GM19099 (cell line): ENCODE results near the gene EXOC3L1.

Experiments
- POLR2A ChIP-seq: IDR thresholded peaks from 3 replicates; pipeline ENCODE4 v1.6.1; 2011; ENCODE audit warnings: low read depth; ENCODE audit not compliant: insufficient read length; ENCODE audit errors: extremely low read depth

The EXOC3L1 gene

DNA sequence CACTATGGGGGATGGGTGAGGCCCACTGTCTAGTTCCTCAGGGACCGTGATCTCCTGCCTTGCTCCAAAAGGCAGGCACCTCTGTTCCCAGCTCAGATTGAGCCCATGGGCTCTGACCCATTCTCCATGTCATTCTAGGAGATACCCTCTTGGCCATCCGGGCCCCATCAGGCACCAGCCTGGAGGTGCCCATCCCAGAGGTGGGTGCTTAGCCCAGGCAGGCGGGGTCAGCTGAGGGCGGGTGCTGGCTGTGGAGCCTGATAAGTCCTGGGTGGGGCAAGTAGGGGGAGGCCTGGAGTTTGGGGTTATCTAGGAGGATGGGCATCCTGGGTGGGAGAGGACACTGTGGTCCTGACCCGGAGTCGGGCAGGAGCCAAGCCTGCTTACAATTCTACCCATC is 4.3 kb upstream of the EXOC3L1 start:
- no peak for TF ChIP-seq POLR2A

DNA sequence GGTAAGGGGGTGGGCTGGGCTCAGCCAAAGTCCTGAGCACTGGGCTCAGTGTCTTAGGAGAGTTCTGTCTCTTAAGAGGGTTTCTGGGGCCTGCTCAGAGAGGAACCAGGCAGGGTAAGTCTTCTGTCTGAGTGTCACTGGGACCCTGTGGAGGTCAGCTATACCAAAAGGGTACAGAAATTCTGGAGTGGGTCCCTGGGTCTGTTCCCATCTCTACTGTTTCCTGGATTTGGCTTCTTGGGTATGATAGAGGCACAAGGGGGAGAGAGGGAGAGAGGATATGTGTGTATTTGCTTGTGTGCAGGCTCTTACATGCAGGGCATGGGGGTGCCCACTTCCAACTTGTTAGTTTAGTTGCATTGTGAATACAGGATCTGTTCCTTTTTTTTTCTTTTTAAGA is 3.6 kb upstream of the EXOC3L1 start:
- no peak for TF ChIP-seq POLR2A

DNA sequence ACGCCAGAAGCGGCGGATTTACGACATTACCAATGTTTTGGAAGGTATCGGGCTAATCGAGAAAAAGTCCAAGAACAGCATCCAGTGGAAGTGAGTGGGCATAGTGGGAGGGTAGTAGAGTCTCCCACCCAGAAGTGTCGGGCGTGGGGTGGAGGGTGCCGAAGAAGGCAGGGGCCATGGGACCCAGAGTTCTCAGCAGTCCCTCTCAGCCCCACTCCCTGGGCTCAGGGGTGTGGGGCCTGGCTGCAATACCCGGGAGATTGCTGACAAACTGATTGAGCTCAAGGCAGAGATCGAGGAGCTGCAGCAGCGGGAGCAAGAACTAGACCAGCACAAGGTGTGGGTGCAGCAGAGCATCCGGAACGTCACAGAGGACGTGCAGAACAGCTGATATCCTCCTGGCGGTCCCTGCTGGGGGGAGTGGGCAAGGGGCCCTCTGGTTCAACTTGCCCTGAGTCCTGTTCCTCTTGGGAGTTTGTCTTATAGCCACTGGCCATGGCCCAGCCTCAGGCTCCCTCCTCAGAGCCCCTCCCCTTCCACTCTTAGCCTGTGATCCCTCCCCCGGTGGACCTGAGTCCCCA is 2.9 kb upstream of the EXOC3L1 start:
- TF ChIP-seq POLR2A: no peak

DNA sequence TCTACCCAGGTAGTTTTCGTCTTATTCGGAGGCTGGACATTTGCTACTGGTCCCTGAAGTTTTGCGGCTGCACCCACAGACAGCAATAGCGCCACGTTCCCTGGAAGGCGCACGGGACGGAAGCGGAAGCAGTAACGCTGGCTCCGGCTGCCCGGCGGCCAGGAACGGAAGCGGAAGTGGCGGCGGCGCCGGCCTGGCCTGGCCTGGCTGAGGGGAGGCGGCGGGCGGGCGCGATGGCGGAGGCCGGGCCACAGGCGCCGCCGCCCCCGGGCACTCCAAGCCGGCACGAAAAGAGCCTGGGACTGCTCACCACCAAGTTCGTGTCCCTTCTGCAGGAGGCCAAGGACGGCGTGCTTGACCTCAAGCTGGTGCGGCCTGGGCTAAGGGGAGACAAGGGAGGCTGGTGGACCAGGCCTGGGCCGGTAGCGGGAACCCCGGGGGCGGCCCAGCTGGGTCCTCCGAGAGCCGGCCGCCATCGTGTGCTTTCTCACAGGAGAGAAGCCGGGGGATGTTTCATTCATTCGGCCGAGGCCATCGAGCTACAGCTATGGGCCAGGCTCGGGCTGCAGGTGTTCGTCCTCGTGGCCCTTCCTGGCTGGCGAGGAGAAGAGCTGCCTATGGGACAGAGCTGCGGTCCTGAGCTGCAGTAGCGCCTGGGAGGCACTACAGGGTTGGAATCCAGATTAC is 2.2 kb upstream of the EXOC3L1 start, which contains the start of gene E2F4:
Gene E2F4, plus strand, starts transcription at position 161 of the 687 bp plus-strand sequence. Its CDS starts 73 bp downstream, at position 234.
- TF ChIP-seq POLR2A: peak; percentile 86

DNA sequence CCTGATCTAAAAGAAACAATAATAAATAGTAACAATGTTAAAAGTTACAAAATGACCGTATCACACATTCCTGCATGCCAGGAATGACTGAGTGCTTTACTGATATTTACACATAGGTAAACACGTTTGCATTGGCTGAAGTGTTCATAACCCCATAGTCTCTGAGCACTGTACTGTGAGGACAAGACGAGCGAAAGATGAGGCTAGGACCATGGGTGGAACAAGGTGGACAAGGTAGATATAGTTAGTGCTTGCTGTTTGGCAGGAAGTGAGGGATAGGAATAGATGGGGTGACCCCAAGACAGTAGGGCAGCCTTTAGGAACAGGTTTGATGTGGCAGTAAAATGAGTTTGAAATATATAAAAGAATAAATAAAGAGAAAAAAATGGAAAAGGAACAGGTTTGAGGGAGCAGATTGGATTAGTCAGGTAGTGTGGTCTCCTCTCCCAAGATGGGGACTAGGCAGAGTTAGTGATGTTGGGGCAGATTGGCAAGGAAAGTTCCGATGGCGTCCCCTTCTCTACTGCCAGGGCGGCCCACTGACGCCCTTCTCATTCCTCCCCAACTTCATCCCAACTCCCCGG is 1.6 kb upstream of the EXOC3L1 start:
- TF ChIP-seq POLR2A: no peak

DNA sequence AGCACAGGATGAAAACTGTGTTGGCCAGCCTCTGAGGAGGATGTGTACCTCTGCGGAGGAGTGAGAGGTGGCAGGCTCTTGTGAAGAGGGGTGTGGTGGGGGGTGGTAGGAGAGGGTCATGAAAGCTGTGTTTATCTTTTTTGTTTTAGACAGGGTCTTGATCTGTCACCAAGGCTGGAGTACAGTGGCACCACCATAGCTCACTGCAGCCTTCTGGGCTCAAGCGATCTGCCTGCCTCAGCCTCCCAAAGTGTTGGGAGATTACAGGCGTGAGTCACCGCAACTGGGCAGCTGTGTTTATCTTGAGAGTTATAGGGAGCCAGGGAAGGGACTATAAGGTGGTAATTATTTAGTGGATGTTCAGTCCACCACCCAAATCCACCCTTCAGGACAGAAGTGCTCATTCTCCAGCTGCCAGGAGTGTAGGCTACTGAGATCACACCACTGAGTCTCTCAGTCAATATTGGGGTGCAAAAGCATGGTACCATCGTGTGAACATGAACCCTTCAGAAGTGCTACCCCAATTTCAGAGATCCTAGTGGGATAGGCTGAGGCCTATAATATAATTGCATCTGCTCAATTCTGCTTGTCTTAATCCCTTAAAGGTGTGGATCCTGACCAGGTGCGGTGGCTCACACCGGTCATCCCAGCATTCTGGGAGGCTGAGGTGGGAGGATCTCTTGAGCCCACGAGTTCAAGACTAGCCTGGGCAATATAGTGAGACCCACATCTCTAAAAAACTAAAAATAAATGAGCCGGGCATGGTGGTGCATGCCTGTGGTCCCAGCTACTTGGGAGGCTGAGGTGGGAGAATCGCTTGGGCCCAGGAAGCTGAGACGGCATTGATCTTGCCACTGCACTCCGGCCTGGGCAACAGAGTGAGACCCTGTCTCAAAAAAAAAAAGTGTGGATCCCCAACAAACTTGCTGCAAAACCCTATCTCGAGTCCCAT is 788 bp upstream of the EXOC3L1 start:
- TF ChIP-seq POLR2A: no peak

DNA sequence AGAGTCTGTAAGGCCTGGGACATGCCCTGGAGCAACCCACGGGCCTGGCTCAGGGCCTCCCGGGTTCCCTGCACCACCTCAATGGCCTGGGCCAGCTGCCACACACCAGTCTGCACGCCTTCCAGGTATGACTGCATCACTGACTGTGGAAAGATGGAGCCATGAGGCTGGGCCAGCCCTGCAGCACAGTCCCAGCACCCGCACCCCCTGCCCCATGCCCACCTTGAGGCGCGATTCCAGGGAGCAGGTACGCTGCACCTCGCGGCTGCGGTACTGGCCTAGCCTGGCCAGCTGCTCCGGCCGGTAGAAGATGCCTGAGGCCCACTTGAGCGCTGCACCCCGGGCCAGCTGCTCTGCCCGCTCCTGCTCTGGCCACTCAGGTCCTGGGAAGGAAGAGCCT is 1.1 kb downstream of the EXOC3L1 start:
- TF ChIP-seq POLR2A: no peak

DNA sequence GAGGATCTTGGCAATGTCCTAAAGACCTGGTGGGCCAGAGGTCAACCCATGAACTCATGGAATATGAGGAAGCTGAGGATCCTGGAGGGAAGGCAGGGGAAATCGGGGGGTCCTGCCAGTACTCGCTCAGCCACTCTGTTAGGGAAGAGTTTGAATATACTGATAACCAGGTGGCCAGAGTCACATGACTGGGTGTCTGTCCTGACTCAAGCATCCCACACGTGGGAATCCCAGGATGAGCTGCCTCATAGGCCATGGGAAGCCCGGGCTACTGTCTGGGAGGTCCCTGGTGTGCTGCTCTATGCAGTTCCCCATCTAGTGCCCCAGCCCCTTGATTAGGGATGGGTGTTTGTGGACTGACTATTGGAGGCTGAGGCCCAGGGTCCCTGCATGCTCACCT is 1.6 kb downstream of the EXOC3L1 start:
- no peak for TF ChIP-seq POLR2A

DNA sequence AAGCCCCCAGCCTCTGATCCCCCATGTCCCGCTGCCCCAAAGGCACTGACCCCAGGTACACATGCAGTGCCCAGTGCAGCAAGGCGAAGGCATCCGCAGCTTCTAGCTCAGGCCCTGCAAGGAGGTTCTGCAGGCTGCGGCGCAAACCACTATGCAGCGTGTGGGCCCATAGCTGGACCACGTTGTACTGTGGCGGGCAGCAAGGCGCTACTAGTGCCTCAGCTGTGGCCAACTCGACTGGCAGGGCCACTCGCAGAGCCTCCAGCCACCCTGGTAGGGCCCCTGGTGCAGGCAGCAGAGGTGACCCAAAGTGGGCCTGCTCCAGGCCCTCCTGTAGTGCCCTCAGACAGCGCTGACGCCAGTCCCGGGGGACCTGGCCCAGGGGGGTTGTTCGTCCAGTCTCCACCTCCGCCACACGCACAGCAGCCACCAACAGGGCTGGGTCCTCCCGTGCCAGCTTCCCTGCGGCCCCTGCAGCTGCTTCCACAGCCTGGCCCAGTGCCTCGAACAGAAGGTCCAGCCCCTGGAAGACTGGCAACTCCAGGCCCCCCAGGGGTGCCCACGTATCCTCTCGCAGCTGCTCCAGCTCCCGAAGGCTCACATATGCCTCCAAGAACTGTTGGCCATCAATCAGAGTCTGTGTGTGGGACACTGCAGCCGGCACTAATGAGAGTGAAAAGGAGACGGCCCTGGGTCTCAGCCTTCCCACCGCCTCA is 2.6 kb downstream of the EXOC3L1 start:
- TF ChIP-seq POLR2A: no peak

DNA sequence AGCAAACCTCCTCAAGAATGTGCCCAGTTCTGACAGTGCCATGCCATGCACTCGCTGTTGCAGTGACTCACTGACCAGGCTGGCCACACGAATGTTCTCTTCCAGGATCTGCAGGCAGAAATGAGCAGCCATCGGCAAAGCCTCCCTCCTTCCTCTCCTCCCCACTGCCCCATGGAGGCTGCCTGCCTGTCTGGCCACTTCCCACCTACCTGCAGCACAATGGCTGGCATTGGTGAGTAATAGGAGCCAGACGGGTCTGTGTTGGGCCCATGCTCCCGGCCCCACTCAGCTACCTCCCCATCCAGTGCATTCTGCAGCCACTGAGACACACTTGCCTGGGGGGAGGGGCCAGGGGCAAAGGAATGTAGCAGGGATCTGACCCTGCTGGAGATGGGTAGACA is 3.4 kb downstream of the EXOC3L1 start:
- TF ChIP-seq POLR2A: no peak

DNA sequence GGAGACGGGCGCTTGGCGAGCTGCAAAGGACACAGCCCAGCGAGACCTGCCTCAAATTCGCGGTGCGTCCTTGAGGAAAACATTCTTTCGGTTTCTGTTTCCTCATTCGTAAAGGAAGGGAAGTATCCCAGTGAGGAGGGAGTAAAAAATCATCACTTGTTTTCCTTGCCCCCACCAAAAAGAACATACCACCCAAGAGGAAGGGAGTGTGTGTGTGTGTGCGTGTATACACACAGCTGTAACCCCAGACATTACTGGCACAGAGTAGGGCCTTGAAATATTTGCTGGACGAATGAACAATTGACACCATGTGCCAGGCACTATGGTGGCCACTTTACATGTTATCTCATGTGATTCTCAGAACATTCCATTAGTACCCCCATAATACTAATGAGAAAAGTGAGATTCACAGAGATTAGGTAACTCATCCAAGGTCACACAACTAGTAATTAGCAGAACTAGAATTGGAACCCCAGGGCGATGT is 4.2 kb downstream of the EXOC3L1 start:
- TF ChIP-seq POLR2A: no peak

DNA sequence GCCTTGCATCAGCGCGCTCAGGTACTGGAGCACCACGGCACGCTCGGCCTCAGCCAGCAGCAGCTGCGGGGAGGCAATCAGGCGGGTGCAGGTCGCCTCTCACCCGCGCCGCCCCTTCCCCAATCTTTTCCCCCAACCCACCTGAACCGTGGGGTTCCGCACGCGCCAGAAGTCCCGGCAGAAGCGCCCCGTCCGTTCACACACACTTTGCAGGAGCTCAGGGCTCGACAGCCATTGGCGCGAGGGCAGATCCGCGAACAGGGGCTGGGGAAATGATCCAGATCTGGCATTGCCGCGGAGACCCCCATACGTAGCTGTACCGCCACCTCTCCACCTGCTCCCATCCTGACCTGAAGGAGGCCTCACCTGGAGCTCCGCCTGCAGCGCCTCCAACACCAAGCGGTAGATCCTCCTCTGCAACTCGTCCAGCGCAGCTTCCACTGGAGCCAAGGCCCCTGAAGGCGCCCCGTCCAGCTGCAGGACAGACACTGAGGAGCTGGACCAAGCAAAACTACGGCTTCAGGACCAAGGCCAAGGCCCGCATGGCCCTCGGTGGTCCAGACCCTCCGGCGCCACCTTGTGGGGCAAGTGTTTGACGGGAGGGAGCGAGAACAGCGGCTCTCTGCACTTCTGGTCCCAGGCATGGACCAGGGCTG is 4.8 kb downstream of the EXOC3L1 start:
- no peak for TF ChIP-seq POLR2A

DNA sequence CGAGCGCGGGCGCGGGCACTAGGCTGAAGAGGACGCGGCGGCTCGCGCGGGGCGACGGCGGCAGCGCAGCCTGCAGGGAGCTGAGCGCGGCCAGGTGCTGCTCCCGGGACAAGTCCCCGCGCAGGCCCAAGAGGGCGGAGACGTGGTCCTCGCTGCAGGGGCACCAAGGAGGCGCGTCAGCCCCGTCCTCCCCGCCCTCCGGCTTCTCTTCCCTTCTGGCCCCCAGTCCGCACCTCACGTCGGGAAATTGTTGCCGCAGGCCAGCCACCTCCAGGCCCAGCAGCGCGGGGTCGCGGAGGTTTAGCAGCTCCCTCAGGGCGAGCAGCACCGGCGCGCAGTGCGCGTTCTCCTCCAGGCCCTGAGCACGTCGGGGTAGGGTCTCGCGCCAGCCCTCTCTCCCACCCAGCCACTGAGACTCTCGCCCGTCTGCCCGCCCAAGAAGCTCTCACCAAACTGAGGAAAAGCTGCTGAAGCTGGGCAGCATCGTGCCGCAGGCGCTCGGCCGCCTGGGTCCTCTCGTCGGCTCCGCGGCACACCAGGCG is 5.4 kb downstream of the EXOC3L1 start:
- TF ChIP-seq POLR2A: no peak
